ENCODE measurements around the gene LOXHD1. TPM values are rescaled to one million over a fixed set of nuclear protein-coding genes. Genes with fewer than 3 reads are reported as not detected.

LOXHD1 gene
- total and polyA plus RNA-seq, 2 of the 4 experiments (the other 2 are of a cell fraction): not detected

DNA sequence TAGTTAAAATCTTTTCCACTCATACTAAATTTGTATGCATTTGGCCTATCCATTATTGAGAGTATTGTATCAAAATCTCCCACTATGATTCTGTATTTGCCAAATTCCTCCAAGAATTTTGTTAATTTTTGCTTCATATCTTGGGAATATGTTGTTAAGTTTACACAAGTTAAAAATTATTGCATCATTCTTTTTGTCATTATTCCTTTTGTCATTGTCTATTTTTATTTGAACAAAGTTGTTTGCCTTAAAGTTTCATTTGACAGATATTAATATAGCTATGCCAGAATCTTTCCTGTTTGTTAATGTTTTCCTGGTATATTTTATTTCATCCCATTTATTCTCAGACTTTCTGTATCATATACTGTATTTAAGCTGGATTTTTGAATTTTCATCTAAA, 41.3 kb downstream of the LOXHD1 start:
- H3K27me3 ChIP-seq (ENCODE audit: control insufficient read depth, insufficient read depth, low read length): no peaks in the 10 kb centered on the region
- ATAC-seq (ENCODE audit: low read depth): no peak
- H2BK120ac ChIP-seq (ENCODE audit: low read depth, low read length): no peak overlapping the region
- dilution Hi-C loops (cut with HindIII; ENCODE audit: low sequenced_read_pairs, unreplicated experiment) (no loop called here), in situ Hi-C loops (cut with MboI; ENCODE audit: low sequenced_read_pairs) (no loop called here), intact Hi-C loops (cut with micrococcal nuclease) (no loop called here)
- ChIA-PET CTCF (no interaction called here), POLR2A (ENCODE audit: unreplicated experiment) (no interaction called here)
- no TSS peak for BruUV-seq (replicated peaks)
- no peak overlapping the region for H4K5ac ChIP-seq (ENCODE audit: low read depth, low read length)
- no peak overlapping the region for H2BK20ac ChIP-seq (ENCODE audit: low read depth, low read length)
- no peak overlapping the region for H3K23ac ChIP-seq (ENCODE audit: low read depth, low read length)
- H2BK15ac ChIP-seq (ENCODE audit: low read depth, low read length): no peak overlapping the region
- H3K36me3 ChIP-seq (ENCODE audit: control insufficient read depth, insufficient read depth, low read length): no peaks in the 10 kb centered on the region
- H3K9me3 ChIP-seq (ENCODE audit: control insufficient read depth, insufficient read depth, low read length): no peaks in the 10 kb centered on the region
- no peaks in the 10 kb centered on the region for H3K4me1 ChIP-seq (ENCODE audit: control insufficient read depth, insufficient read depth, low read length)
- H2AK9ac ChIP-seq (replicated peaks; ENCODE audit: low read depth, low read length, poor library complexity): no peak overlapping the region
- no peak overlapping the region for H3K18ac ChIP-seq (ENCODE audit: low read depth, low read length)
- H2AFZ ChIP-seq (replicated peaks; ENCODE audit: low read length, poor library complexity): no peak overlapping the region
- H3K9me1 ChIP-seq (ENCODE audit: insufficient read depth, low read length): no peaks in the 10 kb centered on the region
- H4K20me1 ChIP-seq (ENCODE audit: insufficient read depth, low read length): no peaks in the 10 kb centered on the region
- no peak overlapping the region for H3K4me3 ChIP-seq (ENCODE audit: insufficient read depth, low read depth, low read length)
- H4K91ac ChIP-seq (ENCODE audit: insufficient read depth, low read depth, low read length): no peak overlapping the region
- no peak overlapping the region for H3K27ac ChIP-seq (ENCODE audit: insufficient read depth, low read length)
- no peak overlapping the region for H4K8ac ChIP-seq (ENCODE audit: low read depth in 2 of 2, low read length in 2 of 2)
- H3K9ac ChIP-seq (ENCODE audit: low read depth, low read length): no peak overlapping the region
- TF ChIP-seq RFX5 (IDR thresholded peaks at IDR 0.05; ENCODE audit: low read depth, low read length) (no peak), CEBPB (IDR thresholded peaks at IDR 0.05; ENCODE audit: low read depth, low read length) (peak; percentile 41; the same call in 1 of the 2 replicates)
- H3K79me1 ChIP-seq (ENCODE audit: low read depth in 1 of 2, low read length in 2 of 2): no peaks in the 10 kb centered on the region
- no peak overlapping the region for H3K14ac ChIP-seq (replicated peaks; ENCODE audit: low read depth, low read length)
- no peak overlapping the region for H3K4me2 ChIP-seq (ENCODE audit: low read depth, low read length)
- no peak overlapping the region for H3K56ac ChIP-seq (ENCODE audit: extremely low read depth, insufficient read depth, low read length)
- no peak overlapping the region for H2AK5ac ChIP-seq (ENCODE audit: low read depth, low read length)
- H2BK5ac ChIP-seq (ENCODE audit: low read depth, low read length, poor library complexity, severe bottlenecking): no peak overlapping the region
- H3K4ac ChIP-seq (ENCODE audit: low read depth, low read length): no peak overlapping the region
- no peak for DNase-seq
